BLaER1 (cell line): ENCODE data around the gene LRRC49.
"Not testable (repeated sequence)": the region's sequence is repeated elsewhere in the genome, so short reads cannot be mapped to it uniquely, and the experiment has no call there.

ENCODE experiments used
- H3K27ac ChIP-seq: shearing (Covaris generic); formaldehyde crosslinking; 2 replicates; pipeline ENCODE4 v1.8.1; 2022
- H3K27me3 ChIP-seq: shearing (Covaris generic); formaldehyde crosslinking; 2 replicates; pipeline ENCODE4 v1.8.1; 2022
- H3K36me3 ChIP-seq: shearing (Covaris generic); formaldehyde crosslinking; 2 replicates; pipeline ENCODE4 v1.8.1; 2022
- H3K4me1 ChIP-seq: shearing (Covaris generic); formaldehyde crosslinking; 2 replicates; pipeline ENCODE4 v1.8.1; 2022
- H3K4me2 ChIP-seq: shearing (Covaris generic); formaldehyde crosslinking; 2 replicates; pipeline ENCODE4 v1.8.1; 2022
- H3K4me3 ChIP-seq: shearing (Covaris generic); formaldehyde crosslinking; 2 replicates; pipeline ENCODE4 v1.8.1; 2022
- H3K9ac ChIP-seq: shearing (Covaris generic); formaldehyde crosslinking; 2 replicates; pipeline ENCODE4 v1.8.1; 2022
- H3K9me3 ChIP-seq: shearing (Covaris generic); formaldehyde crosslinking; 2 replicates; pipeline ENCODE4 v1.8.1; 2022
- H4K20me1 ChIP-seq: shearing (Covaris generic); formaldehyde crosslinking; 2 replicates; pipeline ENCODE4 v1.8.1; 2022
- Cebpa-rat ChIP-seq: shearing (Covaris generic); IDR thresholded peaks from 2 replicates; pipeline ENCODE4 v1.8.1; 2022

Gene LRRC49

GRCh38 chr15:71010997-71011396, 118.4 kb downstream of the LRRC49 start:
- Histone ChIP-seq H3K36me3 (no peaks in the 10 kb centered on the region), H3K27me3 (no peaks in the 10 kb centered on the region), H3K27ac (no peak overlapping the region), H3K9ac (no peak overlapping the region), H3K4me3 (no peak overlapping the region), H4K20me1 (no peaks in the 10 kb centered on the region), H3K9me3 (no peaks in the 10 kb centered on the region), H3K4me2 (no peak overlapping the region), H3K4me1 (no peaks in the 10 kb centered on the region)
- TF ChIP-seq Cebpa-rat = no peak

- Histone ChIP-seq H3K4me2 (no peak overlapping the region), H3K4me1 (no peaks in the 10 kb centered on the region), H3K36me3 (no peaks in the 10 kb centered on the region), H3K27ac (no peak overlapping the region), H3K4me3 (no peak overlapping the region), H4K20me1 (no peaks in the 10 kb centered on the region), H3K27me3 (no peaks in the 10 kb centered on the region), H3K9ac (no peak overlapping the region), H3K9me3 (no peaks in the 10 kb centered on the region)
- no peak for TF ChIP-seq Cebpa-rat
Measured at GRCh38 chr15:71011503-71012155, 119.0 kb downstream of the LRRC49 start.

- H4K20me1 ChIP-seq = no peaks in the 10 kb centered on the region
- H3K27ac ChIP-seq = no peak overlapping the region
- H3K9me3 ChIP-seq = no peaks in the 10 kb centered on the region
- TF ChIP-seq Cebpa-rat = no peak
- no peak overlapping the region for H3K4me2 ChIP-seq
- no peak overlapping the region for H3K9ac ChIP-seq
- H3K4me1 ChIP-seq = no peaks in the 10 kb centered on the region
- H3K27me3 ChIP-seq = no peaks in the 10 kb centered on the region
- no peak overlapping the region for H3K4me3 ChIP-seq
- no peaks in the 10 kb centered on the region for H3K36me3 ChIP-seq
Measured at GRCh38 chr15:71013446-71013845, 120.8 kb downstream of the LRRC49 start.

- Histone ChIP-seq H3K9me3 (no peaks in the 10 kb centered on the region; the same call in 1 of the 2 replicates), H3K4me2 (no peak overlapping the region), H3K36me3 (no peaks in the 10 kb centered on the region), H3K4me1 (no peaks in the 10 kb centered on the region), H3K4me3 (no peak overlapping the region), H3K27ac (no peak overlapping the region), H3K9ac (no peak overlapping the region), H4K20me1 (no peaks in the 10 kb centered on the region), H3K27me3 (no peaks in the 10 kb centered on the region)
- TF ChIP-seq Cebpa-rat = no peak
Measured at GRCh38 chr15:71015342-71015741, 122.7 kb downstream of the LRRC49 start.

GRCh38 chr15:71031232-71031631, 138.6 kb downstream of the LRRC49 start:
- not testable (repeated sequence) for H3K27ac ChIP-seq, H3K27me3 ChIP-seq, H3K4me2 ChIP-seq, H3K4me1 ChIP-seq, H3K36me3 ChIP-seq, H3K9ac ChIP-seq, H3K9me3 ChIP-seq, H4K20me1 ChIP-seq, H3K4me3 ChIP-seq

- H3K4me3 ChIP-seq, H3K4me1 ChIP-seq, H3K36me3 ChIP-seq, H3K27ac ChIP-seq, H3K9ac ChIP-seq, H3K4me2 ChIP-seq, H4K20me1 ChIP-seq, H3K9me3 ChIP-seq, H3K27me3 ChIP-seq: not testable (repeated sequence)
Measured at GRCh38 chr15:71035478-71035877, 142.9 kb downstream of the LRRC49 start.

GRCh38 chr15:71042356-71042922, 149.8 kb downstream of the LRRC49 start:
- Histone ChIP-seq H3K36me3 (no peaks in the 10 kb centered on the region), H3K4me2 (no peak overlapping the region), H3K27me3 (no peaks in the 10 kb centered on the region), H3K9ac (no peak overlapping the region), H3K9me3 (no peaks in the 10 kb centered on the region), H3K4me3 (no peak overlapping the region), H3K27ac (no peak overlapping the region), H3K4me1 (no peaks in the 10 kb centered on the region), H4K20me1 (no peaks in the 10 kb centered on the region)
- TF ChIP-seq Cebpa-rat = no peak

- Histone ChIP-seq H4K20me1 (no peaks in the 10 kb centered on the region), H3K9ac (no peak overlapping the region), H3K27me3 (no peaks in the 10 kb centered on the region), H3K4me3 (no peak overlapping the region), H3K27ac (no peak overlapping the region), H3K36me3 (no peaks in the 10 kb centered on the region), H3K4me1 (no peaks in the 10 kb centered on the region), H3K9me3 (no peaks in the 10 kb centered on the region), H3K4me2 (no peak overlapping the region)
- no peak for TF ChIP-seq Cebpa-rat
Measured at GRCh38 chr15:71043373-71043772, 150.7 kb downstream of the LRRC49 start.

- H3K4me1 ChIP-seq = no peaks in the 10 kb centered on the region
- H3K4me2 ChIP-seq = no peak overlapping the region
- no peaks in the 10 kb centered on the region for H3K36me3 ChIP-seq
- no peaks in the 10 kb centered on the region for H4K20me1 ChIP-seq
- no peak overlapping the region for H3K9ac ChIP-seq
- no peaks in the 10 kb centered on the region for H3K27me3 ChIP-seq
- no peak overlapping the region for H3K27ac ChIP-seq
- TF ChIP-seq Cebpa-rat = no peak
- H3K4me3 ChIP-seq = no peak overlapping the region
- no peaks in the 10 kb centered on the region for H3K9me3 ChIP-seq
Measured at GRCh38 chr15:71044006-71044405, 151.4 kb downstream of the LRRC49 start.

GRCh38 chr15:71046146-71046545, 153.5 kb downstream of the LRRC49 start:
- H3K9me3 ChIP-seq, H3K36me3 ChIP-seq, H4K20me1 ChIP-seq, H3K4me3 ChIP-seq, H3K4me2 ChIP-seq, H3K27me3 ChIP-seq, H3K9ac ChIP-seq, H3K27ac ChIP-seq, H3K4me1 ChIP-seq: not testable (repeated sequence)
